SIG-M5 treated with dmso at 0.1 percent for 504 hours (cell line): ENCODE measurements around the gene USP30.
A peak's percentile ranks its signal among the peaks of the same experiment; 100 is the strongest.
"Not testable (repeated sequence)": the region's sequence is repeated elsewhere in the genome, so short reads cannot be mapped to it uniquely, and the experiment has no call there.

Source experiments
- DNase-seq: peaks from one replicate; lab custom pipeline; 2025; ENCODE audit not compliant: unreplicated experiment; lab: John Stamatoyannopoulos, UW

The USP30 gene

GRCh38 chr12:109052414-109053323, at the start of gene USP30:
TSS of gene USP30 (plus strand) at chr12:109052576. CDS start at chr12:109052679, 103 bp downstream.
- peak; percentile 87 for DNase-seq

- DNase-seq, result no peak
Measured at GRCh38 chr12:109004017-109004416, 48.4 kb upstream of the USP30 start.

GRCh38 chr12:109009766-109010165, 42.6 kb upstream of the USP30 start:
- no peak for DNase-seq

GRCh38 chr12:109010259-109010658, 42.1 kb upstream of the USP30 start:
- DNase-seq, result no peak

- no peak for DNase-seq
Measured at GRCh38 chr12:109014984-109015765, 37.2 kb upstream of the USP30 start.

GRCh38 chr12:109016016-109016415, 36.4 kb upstream of the USP30 start:
- DNase-seq, result no peak

GRCh38 chr12:109016978-109017377, 35.4 kb upstream of the USP30 start:
- no peak for DNase-seq

- no peak for DNase-seq
Measured at GRCh38 chr12:109018296-109018695, 34.1 kb upstream of the USP30 start.

GRCh38 chr12:109020146-109020795, 32.1 kb upstream of the USP30 start:
- DNase-seq, result no peak

GRCh38 chr12:109020796-109021380, 31.5 kb upstream of the USP30 start, which contains the start of gene SVOP:
TSS of gene SVOP (minus strand) at chr12:109021068. CDS start at chr12:109020868, 200 bp downstream.
- DNase-seq, result peak; percentile 57

GRCh38 chr12:109027767-109028166, 24.6 kb upstream of the USP30 start:
- peak; percentile 42 for DNase-seq

- not testable (repeated sequence) for DNase-seq
Measured at GRCh38 chr12:109028624-109029023, 23.8 kb upstream of the USP30 start.

GRCh38 chr12:109029411-109029810, 23.0 kb upstream of the USP30 start:
- no peak for DNase-seq

- no peak for DNase-seq
Measured at GRCh38 chr12:109033239-109034196, 18.9 kb upstream of the USP30 start.

- no peak for DNase-seq
Measured at GRCh38 chr12:109036975-109037374, 15.4 kb upstream of the USP30 start.

- DNase-seq, result no peak
Measured at GRCh38 chr12:109044241-109044640, 8.1 kb upstream of the USP30 start.

GRCh38 chr12:109047081-109047805, 5.1 kb upstream of the USP30 start:
- DNase-seq, result no peak

GRCh38 chr12:109048706-109049105, 3.7 kb upstream of the USP30 start:
- DNase-seq, result not testable (repeated sequence)

GRCh38 chr12:109049794-109050193, 2.6 kb upstream of the USP30 start:
- DNase-seq, result not testable (repeated sequence)
